HG03108 (cell line): ENCODE measurements around the gene DPM1.

Source experiments
- ATAC-seq: cut with Tn5 transposase; IDR thresholded peaks from one replicate; pipeline ENCODE4 v1.9.1; 2021; ENCODE audit warnings: moderate library complexity; ENCODE audit not compliant: unreplicated experiment

Gene DPM1

DNA sequence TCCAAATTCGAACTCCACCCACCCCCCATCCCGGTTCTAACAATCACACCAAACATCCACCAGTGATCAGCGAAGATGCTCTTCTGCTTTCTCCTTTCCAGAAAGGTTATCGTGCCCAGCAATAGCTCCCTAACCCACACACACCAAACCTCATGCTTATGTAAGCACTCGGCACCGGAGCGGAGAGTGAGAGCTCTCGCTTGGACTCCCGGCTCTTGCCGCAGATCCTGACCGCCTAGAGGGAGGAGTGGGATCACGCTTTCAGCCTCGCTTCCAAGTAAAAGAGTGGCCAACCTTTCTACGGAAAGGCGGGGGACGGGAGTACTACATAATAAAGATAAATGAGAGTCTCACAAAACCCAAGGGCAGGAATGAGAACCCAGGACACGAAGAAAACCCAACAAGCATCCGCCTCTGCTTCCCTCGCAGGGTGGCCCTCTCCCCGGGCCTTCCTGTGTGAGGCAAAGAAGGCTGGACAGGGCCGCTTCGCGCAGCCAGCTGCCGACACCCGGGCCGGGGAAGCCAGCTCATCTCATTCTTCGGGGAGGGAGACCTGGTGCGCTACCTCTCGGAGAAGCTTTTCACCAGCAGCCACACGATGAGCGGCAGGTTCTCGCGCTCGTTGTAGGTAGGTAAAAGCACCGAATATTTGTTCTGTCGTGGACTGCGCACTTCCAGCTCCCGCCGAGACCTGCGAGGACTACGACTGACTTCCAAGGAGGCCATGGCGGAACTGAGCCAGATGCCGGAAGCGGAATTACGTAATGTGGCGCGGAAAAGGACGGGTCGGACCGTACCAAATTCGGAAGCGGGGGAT lies at the start of gene DPM1:
Gene DPM1, minus strand, starts transcription at position 735 of the 817 bp plus-strand sequence. Its CDS starts 9 bp downstream, at position 726.
- ATAC-seq = peak; percentile 65

- no peak for ATAC-seq
Measured at GRCh38 chr20:51005214-51005613, 46.9 kb upstream of the DPM1 start.

DNA sequence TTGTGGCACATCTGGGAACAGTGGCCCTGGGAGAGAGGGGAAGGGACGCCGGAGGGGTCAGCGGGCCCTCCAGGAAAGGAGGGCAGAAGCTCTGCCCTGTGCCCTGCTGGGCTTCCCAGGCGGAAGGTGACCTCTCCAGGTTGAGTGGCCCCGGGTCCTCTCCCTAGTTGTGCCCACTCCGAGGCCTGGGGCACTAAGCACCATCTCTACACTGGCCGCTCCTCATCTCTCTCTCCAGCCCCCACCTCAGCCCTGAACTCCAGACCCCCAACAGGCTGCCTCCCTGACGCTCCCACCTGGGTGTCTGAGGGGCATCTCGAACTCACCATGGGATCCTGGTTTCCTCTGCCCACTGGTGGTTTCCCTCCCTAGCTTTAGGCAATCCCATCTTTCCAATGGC lies 46.4 kb upstream of the DPM1 start:
- no peak for ATAC-seq

GRCh38 chr20:51004305-51004727 lies 46.0 kb upstream of the DPM1 start:
- no peak for ATAC-seq

DNA sequence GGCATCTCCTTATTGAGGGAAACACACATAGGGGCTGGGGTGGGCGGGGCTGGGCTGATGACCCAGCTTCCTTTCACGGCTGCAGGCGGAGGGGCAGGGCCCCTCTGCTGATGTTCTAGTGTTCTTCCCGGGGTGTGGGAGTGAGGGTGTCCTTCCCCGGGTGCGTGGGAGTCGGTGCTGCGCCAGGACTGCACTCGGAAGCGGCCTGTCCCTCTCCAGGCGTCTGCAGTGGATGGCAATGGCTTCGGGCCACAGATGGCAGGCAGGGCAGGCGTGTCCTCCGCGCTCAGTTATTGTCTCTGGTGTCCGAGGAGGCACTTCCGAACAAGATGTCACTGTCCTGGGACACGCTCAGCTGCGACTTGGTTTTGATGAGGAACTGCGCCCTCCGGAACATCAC lies 45.4 kb upstream of the DPM1 start:
- ATAC-seq = no peak

- ATAC-seq = no peak
Measured at GRCh38 chr20:51002633-51003032, 44.3 kb upstream of the DPM1 start.

DNA sequence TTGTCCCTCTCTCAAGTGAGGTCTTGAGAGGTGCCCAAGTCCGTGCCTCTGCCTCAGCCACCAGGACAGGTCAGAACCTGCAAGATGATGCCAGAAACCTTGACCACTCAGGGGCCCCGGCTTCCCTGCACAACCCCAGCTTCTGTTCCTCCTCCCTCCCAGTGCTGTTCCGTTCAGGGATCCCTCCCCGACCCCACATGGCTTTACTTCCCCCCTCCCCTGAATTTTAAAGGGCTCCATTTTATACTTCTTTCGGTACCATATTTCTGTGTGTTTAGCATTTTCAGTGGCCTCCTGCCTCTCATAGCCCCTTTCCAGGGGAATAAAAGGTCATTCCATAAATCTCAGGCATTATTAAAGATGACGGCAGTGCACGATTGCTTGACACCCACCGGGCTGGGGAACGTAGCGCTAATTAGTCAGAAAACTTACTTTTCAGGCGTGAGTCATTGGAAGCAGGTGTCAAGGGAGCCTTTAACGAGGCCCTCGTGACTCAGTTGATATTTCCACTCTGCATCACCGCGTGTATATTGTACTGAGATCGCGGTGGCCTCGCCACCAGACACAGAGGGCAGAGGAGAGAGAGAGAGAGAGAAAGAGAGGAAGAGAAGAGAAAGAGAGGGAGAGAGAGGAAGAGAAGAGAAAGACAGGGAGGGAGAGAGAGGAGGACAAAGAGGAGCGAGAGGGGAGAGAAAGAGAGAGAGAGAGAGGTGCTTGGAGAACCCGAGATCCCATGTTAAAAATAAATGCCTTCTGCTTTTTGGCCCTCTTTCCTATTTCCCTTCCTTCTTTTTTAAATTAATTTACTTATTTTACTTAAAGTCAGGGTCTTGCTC lies 43.3 kb upstream of the DPM1 start:
- no peak for ATAC-seq

GRCh38 chr20:50999355-50999754 lies 41.0 kb upstream of the DPM1 start:
- no peak for ATAC-seq

GRCh38 chr20:50996901-50997865 lies 38.9 kb upstream of the DPM1 start:
- no peak for ATAC-seq

DNA sequence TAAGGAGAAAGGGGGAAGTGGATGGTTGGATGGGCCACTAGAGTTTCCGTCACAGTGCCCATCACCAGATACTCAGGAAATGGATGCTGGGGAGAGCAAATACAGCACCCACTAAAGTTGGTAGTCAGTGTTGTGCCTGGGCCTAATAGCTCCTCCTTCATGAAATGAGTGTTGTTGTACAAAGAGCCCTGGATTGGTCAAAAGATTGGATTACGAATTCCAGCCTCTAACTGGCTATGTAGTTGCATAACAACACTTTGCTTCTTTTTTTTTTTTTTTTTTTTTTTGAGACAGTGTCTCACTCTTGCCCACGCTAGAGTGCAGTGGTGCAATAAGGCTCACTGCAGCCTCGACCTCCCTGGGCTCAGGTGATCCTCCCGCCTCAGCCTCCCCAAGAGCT lies 37.2 kb upstream of the DPM1 start:
- ATAC-seq = no peak

GRCh38 chr20:50993876-50994275 lies 35.5 kb upstream of the DPM1 start:
- no peak for ATAC-seq

DNA sequence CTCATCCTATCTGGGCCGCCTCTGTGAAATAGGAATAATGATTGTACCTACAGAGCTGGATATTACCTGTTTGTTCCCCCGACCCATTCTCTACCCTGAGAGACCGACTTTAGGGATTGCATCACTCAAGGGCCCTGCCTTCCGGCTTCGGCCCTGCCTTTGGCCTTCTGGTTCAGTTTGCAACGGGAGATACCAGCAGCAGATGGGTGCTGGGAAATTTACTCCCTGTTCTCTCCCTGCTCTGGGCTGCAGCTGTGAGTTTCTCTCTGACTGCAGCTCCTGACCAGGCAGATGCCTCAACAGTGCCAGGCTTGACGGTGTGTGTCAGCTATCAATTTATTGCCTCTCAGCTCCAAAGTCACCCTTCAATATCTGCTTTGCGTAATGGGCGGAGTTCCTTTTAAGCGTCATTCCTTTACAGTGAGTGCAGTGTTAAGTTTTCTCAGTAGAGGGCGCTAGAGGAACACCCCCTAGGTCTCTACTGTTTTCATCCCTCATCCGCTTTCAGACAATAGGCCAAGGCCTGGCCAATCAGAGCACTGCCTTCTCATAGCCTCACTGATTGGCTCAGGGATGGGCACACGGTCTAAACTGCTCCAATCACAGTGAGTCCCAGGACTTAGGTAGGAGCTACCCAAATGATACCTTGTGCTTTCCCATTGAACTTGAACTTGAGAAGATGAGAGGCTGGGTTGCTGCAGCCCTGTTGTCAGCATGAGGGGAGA lies 34.6 kb upstream of the DPM1 start:
- no peak for ATAC-seq

- no peak for ATAC-seq
Measured at GRCh38 chr20:50992336-50992732, 34.0 kb upstream of the DPM1 start.

- ATAC-seq = no peak
Measured at GRCh38 chr20:50991076-50991475, 32.7 kb upstream of the DPM1 start.

DNA sequence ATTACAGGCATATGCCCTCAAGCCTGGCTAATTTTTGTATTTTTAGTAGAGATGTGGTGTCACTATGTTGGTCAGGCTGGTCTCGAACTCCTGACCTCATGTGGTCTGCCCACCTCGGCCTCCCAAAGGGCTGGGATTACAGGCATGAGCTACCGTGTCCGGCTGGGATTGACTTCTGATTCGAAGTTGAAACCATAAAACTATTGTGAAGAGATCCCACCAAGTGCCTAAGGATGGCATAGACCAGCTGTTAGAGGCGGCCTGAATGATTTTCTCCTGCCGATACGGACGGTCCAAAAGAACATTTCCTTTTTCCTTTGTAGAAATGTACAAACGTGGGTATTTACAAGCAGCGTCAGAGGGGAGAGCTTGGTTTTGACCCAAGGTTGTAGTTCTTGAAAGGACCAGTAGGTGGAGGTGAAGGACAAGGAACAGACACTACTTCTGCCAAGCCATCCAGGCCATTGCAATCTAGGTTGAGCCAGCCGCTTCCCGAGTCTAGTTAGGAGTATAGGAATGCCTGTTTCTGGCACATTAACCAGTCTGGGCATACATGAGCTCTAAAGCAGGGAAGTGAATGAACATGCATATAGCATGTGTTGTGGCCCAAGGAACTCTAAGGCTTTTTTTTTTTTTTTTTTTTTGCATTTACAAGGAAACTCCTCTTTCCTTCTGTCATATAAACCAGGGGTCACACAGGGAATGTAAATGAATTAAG lies 29.3 kb upstream of the DPM1 start:
- ATAC-seq = no peak

DNA sequence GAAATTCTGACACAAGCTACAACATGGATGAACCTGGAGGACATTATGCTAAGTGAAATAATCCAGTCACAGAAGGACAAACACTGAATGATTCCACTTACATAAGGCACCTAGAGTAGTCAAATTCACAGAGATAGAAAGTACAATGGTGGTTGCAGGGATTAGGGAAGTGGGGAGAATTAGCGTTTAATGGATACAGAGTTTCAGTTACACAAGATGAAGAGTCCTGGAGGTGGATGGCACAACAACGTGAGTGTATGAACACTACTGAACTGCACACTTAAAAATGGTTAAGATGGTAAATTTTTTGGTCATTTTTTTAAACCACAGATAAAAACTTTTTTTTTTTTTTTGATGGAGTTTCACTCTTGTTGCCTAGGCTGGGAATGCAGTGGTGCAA lies 25.0 kb upstream of the DPM1 start:
- no peak for ATAC-seq

DNA sequence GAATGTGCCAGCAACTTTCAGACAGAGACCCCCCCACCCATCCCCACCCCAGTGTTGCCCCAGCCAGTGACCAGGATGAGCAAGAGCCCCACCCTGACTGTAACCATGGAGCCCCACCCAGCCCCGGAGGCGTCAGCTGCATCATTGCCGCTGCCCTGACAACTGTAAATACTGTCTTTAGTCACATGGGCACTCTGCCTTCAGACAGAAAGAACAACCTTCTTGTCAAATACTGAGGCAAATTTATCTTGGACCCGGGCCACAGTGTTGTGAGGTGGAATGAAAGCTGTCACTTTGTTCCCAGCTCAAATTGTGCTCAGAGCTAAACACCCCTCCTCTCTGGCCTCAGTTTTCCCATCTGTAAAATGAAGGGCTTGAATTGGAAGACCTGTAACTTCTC lies 24.0 kb upstream of the DPM1 start:
- ATAC-seq = no peak

DNA sequence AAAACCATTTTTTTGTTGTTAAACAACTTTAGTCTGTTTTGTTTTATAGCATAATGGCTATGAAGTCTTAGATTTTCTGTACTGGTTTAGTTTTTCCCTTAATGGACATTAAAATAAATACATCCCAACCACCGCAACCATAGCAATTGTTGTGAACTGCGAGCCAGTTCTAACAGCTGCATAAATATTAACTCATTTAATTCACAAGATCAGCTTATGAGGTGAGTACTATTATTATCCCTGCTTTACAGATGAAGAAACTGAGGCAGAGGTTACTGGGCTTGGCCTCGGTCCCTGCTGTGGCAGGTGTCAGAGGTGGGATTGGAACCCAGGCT lies 23.3 kb upstream of the DPM1 start:
- no peak for ATAC-seq

DNA sequence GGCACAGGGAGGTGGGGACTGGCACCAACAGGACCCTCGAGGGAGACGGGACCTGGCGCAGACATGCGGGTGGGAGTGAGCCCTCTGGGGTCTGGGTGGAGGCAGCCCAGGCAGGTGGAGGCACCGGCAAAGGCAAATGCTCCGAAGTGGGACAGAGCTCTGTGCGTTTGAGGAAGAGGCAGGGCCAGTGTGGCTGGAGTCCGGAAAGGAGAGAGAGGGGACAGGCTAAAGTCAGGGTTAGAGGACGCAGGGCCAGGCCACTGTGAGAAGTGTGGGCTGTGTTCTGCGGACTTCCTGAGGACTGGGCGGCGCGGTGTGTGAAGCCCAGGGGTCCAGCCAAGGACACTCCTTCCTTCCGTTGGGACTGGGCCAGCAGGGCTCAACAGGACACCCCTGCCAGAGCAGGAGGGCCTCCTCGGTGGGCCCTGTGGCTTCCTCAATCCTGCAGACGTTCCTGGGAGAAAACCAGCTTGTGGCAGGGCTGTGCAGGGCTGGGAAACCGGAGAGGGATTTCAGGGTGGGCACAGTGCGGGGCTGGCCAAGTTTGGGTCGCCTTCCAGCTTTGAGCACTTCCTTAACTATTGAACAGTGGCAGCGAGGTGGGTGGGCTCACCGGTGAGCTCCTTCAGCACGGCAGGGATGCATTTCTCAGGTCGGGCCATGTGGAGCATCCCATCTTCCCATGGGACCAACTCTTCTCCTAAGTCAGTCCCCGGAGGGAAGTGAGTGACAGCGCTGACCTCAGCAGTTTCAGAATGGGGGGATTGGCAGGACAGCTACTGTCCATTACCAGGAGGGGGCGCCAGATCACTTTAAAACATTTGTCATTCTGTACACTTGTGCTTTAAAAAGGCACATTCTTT lies 22.8 kb upstream of the DPM1 start:
- ATAC-seq = no peak
